Astrocyte of the spinal cord (primary cell): ENCODE results near the gene SH3BP5.

Source experiments
- DNase-seq: peaks from one replicate; pipeline ENCODE4 v3.0.0; 2011; ENCODE audit warnings: low read depth, low spot score
- H3K4me3 ChIP-seq: 2 replicates; pipeline ENCODE4 v1.5.1; 2011; ENCODE audit warnings: low read depth, mild to moderate bottlenecking, low read length, moderate library complexity
- in situ Hi-C: cut with HindIII; loops from 2 replicates; pipeline ENCODE4 v1.10.0; 2017; ENCODE audit warnings: low sequenced_read_pairs
- TF ChIP-seq, protein P1 (sequence below): IDR thresholded peaks from 2 replicates; pipeline ENCODE4 v1.5.1; 2012; ENCODE audit warnings: low read depth, mild to moderate bottlenecking, low read length, inconsistent platforms

SH3BP5 gene

DNA sequence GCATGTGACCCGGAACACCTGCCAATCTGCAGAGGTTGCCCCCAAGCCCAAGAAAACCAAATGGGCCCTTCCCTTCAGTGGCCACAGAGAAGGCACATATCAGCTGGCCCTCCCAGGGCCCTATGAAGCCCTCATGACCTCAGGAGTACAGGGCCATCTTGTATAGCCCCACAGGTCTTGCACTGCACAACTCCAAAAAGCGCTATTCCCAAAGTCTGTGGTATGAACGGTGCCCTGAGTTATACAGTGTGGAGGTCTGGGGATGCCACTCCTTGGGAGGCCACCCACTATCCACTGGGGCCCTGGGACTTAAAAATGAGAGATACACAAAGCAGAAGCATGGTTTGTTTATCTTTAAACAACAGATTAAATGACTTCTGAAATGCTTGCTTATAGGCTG lies 64.9 kb downstream of the SH3BP5 start:
- TF ChIP-seq, protein P1, sequence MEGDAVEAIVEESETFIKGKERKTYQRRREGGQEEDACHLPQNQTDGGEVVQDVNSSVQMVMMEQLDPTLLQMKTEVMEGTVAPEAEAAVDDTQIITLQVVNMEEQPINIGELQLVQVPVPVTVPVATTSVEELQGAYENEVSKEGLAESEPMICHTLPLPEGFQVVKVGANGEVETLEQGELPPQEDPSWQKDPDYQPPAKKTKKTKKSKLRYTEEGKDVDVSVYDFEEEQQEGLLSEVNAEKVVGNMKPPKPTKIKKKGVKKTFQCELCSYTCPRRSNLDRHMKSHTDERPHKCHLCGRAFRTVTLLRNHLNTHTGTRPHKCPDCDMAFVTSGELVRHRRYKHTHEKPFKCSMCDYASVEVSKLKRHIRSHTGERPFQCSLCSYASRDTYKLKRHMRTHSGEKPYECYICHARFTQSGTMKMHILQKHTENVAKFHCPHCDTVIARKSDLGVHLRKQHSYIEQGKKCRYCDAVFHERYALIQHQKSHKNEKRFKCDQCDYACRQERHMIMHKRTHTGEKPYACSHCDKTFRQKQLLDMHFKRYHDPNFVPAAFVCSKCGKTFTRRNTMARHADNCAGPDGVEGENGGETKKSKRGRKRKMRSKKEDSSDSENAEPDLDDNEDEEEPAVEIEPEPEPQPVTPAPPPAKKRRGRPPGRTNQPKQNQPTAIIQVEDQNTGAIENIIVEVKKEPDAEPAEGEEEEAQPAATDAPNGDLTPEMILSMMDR: no peak
- DNase-seq: no peak
- in situ Hi-C loops: no loop called here

DNA sequence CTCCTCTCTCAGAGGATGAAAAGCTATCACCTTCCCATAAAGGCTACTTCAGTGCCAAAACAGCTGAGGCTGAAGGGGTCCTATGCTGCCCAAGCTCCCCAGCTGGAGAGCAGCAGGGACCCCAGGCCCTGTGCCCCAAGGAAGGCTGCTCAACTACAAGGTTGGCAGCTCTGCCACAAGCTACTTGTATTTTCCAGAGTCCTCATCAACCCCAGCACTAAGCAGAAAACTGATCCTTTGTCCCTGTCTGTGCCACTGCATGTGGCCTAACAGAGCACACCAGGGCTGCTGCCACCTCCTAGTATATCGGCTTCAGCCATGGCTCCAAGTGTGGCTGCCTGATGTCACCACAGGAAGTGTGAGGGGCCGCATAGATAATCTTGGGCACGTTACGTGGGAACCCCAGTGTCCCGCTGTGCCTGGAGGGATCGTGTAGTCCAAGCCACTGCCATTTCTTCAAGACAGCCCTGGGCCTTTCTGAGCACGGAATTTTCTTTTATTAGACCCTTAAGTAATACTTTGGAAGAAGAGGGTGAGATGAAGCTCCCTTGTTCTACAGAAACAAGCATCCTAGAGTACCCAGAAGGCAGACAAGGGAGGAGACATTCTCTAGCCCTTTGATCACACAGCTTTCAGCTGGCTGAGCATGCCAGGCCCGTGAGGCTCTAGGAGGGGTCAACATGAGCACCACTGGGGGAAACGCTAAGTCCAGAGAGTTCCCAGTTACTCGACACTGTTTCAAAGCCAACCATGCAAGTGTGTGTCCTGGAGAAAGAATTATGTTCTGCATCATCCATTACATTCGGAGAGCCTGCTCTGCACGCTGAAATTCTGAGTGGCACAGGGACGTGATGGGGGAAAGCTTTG lies 65.6 kb downstream of the SH3BP5 start:
- TF ChIP-seq, protein P1: no peak
- no peak overlapping the region for H3K4me3 ChIP-seq
- DNase-seq: no peak
- in situ Hi-C loops: no loop called here

More for the DNA sequence above, 64.9 kb downstream of the SH3BP5 start:
- H3K4me3 ChIP-seq: no peak overlapping the region

DNA sequence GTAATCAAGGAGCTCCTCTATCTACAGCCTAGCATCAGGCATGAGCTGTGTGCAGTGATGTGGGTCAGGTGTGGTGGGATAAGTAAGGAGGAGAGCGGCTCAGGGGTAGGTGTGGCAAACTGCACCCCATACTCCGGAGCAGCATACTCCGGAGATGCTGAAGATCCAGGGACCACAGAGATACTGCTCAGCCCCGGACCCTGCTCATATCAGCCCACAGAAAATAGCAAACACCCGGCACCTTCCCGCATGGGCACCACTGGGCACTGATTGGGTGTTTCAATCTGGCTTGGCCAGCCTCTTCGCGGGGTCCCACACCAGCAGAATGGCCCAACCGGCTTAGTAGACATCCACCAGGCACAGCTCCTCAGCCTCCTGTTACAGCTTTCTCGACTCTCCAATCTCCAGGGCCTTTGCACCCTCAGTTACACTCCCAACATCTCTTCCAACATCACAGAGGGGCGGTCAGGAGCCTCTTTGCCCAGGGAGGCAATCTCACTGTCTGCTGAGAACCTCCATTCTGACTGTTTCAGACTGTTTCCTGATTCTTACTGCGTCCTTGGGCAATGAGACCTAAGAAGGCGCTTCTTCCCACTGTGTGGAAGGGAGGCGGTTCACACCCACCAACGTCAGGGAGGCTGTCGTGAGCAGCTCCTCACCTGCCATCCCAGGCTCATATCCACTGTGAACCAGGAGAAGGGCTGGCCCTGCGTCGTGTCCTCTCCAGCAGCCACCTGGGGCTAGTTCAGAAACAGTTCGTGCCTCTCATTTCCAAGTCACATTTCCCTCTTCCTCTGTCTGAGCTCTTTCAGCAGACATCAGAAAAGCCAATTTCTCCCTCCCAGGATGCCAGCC lies 66.5 kb downstream of the SH3BP5 start:
- TF ChIP-seq, protein P1: no peak
- H3K4me3 ChIP-seq: no peak overlapping the region
- in situ Hi-C loops: no loop called here

DNA sequence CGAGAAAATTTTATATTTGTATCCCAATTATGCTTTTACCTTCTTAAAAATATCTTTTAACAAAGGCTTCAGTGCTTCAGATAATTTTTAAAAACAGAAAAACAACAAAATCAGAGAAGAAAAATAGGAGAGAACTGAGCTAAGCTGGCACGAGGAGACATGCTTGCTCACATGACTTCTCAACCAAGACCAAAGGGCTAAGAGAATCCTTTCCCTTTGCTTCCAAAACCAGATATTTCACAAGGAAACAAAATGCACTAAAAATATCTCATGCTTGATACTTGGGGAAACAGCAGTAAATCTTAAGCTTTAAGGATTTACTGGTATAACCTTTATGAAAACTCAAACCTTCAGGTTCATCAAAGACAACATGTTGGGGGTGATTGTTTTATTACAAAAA lies 67.9 kb downstream of the SH3BP5 start:
- in situ Hi-C loops: no loop called here
- no peak overlapping the region for H3K4me3 ChIP-seq
- no peak for DNase-seq
- TF ChIP-seq, protein P1: no peak

More for the DNA sequence above, 66.5 kb downstream of the SH3BP5 start:
- DNase-seq: no peak

DNA sequence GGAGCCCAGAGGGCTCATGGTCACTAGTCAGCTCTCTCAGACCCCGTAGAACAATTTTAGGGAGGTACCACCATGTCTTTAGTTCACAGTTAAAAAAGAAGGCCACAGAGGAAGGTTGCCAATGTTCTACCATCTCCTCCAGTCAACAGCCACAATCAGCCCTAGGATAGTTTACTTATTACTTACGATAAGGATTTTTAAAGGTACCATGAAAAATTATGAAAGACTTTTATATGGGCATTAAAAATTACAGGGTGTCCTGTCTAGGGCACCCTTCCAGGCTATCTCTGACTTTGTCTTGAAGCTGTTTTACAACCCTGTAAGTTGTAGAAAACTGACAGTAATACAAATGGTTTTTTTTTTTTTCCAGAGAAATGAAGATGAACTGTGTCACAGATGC lies 68.5 kb downstream of the SH3BP5 start:
- DNase-seq: no peak
- TF ChIP-seq, protein P1: no peak
- no peak overlapping the region for H3K4me3 ChIP-seq
- in situ Hi-C loops: no loop called here

DNA sequence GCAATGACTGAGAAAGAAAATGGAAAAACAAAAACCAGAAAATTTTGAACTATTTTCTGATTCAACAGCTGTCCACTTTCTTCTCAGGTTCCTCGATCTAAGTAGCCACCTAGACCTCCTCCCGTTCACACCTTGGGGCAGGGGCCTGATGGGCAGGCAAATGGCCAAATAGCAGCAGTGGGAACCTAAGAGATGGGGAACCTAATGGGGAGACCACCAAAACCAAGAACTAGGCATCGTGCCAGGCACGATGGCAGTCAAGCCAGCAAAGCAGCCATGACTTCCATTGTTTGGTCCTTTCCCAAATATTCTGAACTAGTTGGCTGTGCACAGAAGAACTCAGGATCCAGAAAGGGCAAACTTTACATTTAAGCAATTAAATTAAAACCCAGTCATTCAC lies 69.3 kb downstream of the SH3BP5 start:
- TF ChIP-seq, protein P1: no peak
- in situ Hi-C loops: no loop called here
- no peak for DNase-seq
- no peak overlapping the region for H3K4me3 ChIP-seq
